Measurements from ENCODE around the gene TBPL1.
"Not testable (repeated sequence)": the region's sequence is repeated elsewhere in the genome, so short reads cannot be mapped to it uniquely, and the experiment has no call there.

The TBPL1 gene

GRCh38 chr6:133931221-133931620 lies 21.8 kb upstream of the TBPL1 start:
- not testable (repeated sequence) for H4K20me1 ChIP-seq (ENCODE audit: insufficient read depth, low read length, poor library complexity, severe bottlenecking); H3K4me2 ChIP-seq (ENCODE audit: low read depth, low read length, poor library complexity, severe bottlenecking); H3K9ac ChIP-seq (ENCODE audit: low read depth, low read length, poor library complexity, severe bottlenecking); H3K4me1 ChIP-seq (ENCODE audit: insufficient read depth, low read length, poor library complexity, severe bottlenecking); H3K9me2 ChIP-seq (replicated peaks; ENCODE audit: low read depth, low read length); H3F3A ChIP-seq (ENCODE audit: low read depth); H3K4me3 ChIP-seq (ENCODE audit: low read length, poor library complexity, severe bottlenecking); H3K36me3 ChIP-seq (ENCODE audit: insufficient read depth, low read length); H3K27me3 ChIP-seq (ENCODE audit: insufficient read depth, low read length, poor library complexity, severe bottlenecking); H3K79me2 ChIP-seq (ENCODE audit: insufficient read depth, low read length); H2AFZ ChIP-seq (ENCODE audit: low read length); H3K9me3 ChIP-seq (ENCODE audit: insufficient read depth, low read depth, low read length)
- TF ChIP-seq CTCF (conservative IDR thresholded peaks at IDR 0.05; ENCODE audit: low read length): 0 out of 2 replicates have a peak, but pooled peaks have one; percentile 16

GRCh38 chr6:133936352-133936751 lies 16.7 kb upstream of the TBPL1 start:
- not testable (repeated sequence) for H3K4me3 ChIP-seq (ENCODE audit: low read length, poor library complexity, severe bottlenecking); H3K4me1 ChIP-seq (ENCODE audit: insufficient read depth, low read length, poor library complexity, severe bottlenecking); H3K9ac ChIP-seq (ENCODE audit: low read depth, low read length, poor library complexity, severe bottlenecking)

GRCh38 chr6:133937909-133938308 lies 15.1 kb upstream of the TBPL1 start:
- no peaks in the 10 kb centered on the region for H3K27me3 ChIP-seq (ENCODE audit: insufficient read depth, low read length, poor library complexity, severe bottlenecking)
- no peak overlapping the region for H3K4me3 ChIP-seq (ENCODE audit: low read length, poor library complexity, severe bottlenecking)
- no peaks in the 10 kb centered on the region; the same call in 1 of the 2 replicates for H3F3A ChIP-seq (ENCODE audit: low read depth)
- H3K36me3 ChIP-seq (ENCODE audit: insufficient read depth, low read length): no peaks in the 10 kb centered on the region
- H3K79me2 ChIP-seq (ENCODE audit: insufficient read depth, low read length): no peaks in the 10 kb centered on the region
- H3K9me3 ChIP-seq (ENCODE audit: insufficient read depth, low read depth, low read length): no peaks in the 10 kb centered on the region
- no peaks in the 10 kb centered on the region for H3K9me2 ChIP-seq (replicated peaks; ENCODE audit: low read depth, low read length)
- TF ChIP-seq EZH2phosphoT487 (IDR thresholded peaks at IDR 0.05; ENCODE audit: borderline replicate concordance): no peak
- no peak for TF ChIP-seq CTCF (conservative IDR thresholded peaks at IDR 0.05; ENCODE audit: low read length)
- no peak overlapping the region for H3K4me2 ChIP-seq (ENCODE audit: low read depth, low read length, poor library complexity, severe bottlenecking)
- no peak overlapping the region for H3K9ac ChIP-seq (ENCODE audit: low read depth, low read length, poor library complexity, severe bottlenecking)
- H4K20me1 ChIP-seq (ENCODE audit: insufficient read depth, low read length, poor library complexity, severe bottlenecking): no peaks in the 10 kb centered on the region
- H2AFZ ChIP-seq (ENCODE audit: low read length): no peak overlapping the region
- peaks cover 8% of the 10 kb centered on the region for H3K4me1 ChIP-seq (ENCODE audit: insufficient read depth, low read length, poor library complexity, severe bottlenecking)

More at GRCh38 chr6:133936352-133936751, 16.7 kb upstream of the TBPL1 start:
- not testable (repeated sequence) for H3K4me2 ChIP-seq (ENCODE audit: low read depth, low read length, poor library complexity, severe bottlenecking); H3F3A ChIP-seq (ENCODE audit: low read depth); H3K36me3 ChIP-seq (ENCODE audit: insufficient read depth, low read length); H3K27me3 ChIP-seq (ENCODE audit: insufficient read depth, low read length, poor library complexity, severe bottlenecking); H3K9me2 ChIP-seq (replicated peaks; ENCODE audit: low read depth, low read length); H3K9me3 ChIP-seq (ENCODE audit: insufficient read depth, low read depth, low read length); H3K79me2 ChIP-seq (ENCODE audit: insufficient read depth, low read length); H4K20me1 ChIP-seq (ENCODE audit: insufficient read depth, low read length, poor library complexity, severe bottlenecking); H2AFZ ChIP-seq (ENCODE audit: low read length)

- Histone ChIP-seq H3K9me3 (ENCODE audit: insufficient read depth, low read depth, low read length) (no peaks in the 10 kb centered on the region), H3K79me2 (ENCODE audit: insufficient read depth, low read length) (no peaks in the 10 kb centered on the region), H3K9ac (ENCODE audit: low read depth, low read length, poor library complexity, severe bottlenecking) (no peak overlapping the region), H3K4me1 (ENCODE audit: insufficient read depth, low read length, poor library complexity, severe bottlenecking) (peaks cover 8% of the 10 kb centered on the region), H2AFZ (ENCODE audit: low read length) (no peak overlapping the region), H3K4me3 (ENCODE audit: low read length, poor library complexity, severe bottlenecking) (no peak overlapping the region), H3F3A (ENCODE audit: low read depth) (no peaks in the 10 kb centered on the region; the same call in 1 of the 2 replicates), H3K27me3 (ENCODE audit: insufficient read depth, low read length, poor library complexity, severe bottlenecking) (no peaks in the 10 kb centered on the region), H3K36me3 (ENCODE audit: insufficient read depth, low read length) (no peaks in the 10 kb centered on the region), H3K4me2 (ENCODE audit: low read depth, low read length, poor library complexity, severe bottlenecking) (no peak overlapping the region), H3K9me2 (replicated peaks; ENCODE audit: low read depth, low read length) (no peaks in the 10 kb centered on the region), H4K20me1 (ENCODE audit: insufficient read depth, low read length, poor library complexity, severe bottlenecking) (no peaks in the 10 kb centered on the region)
- TF ChIP-seq EZH2phosphoT487 (IDR thresholded peaks at IDR 0.05; ENCODE audit: borderline replicate concordance): no peak
- TF ChIP-seq CTCF (conservative IDR thresholded peaks at IDR 0.05; ENCODE audit: low read length): no peak
Observed at GRCh38 chr6:133938533-133938932, 14.5 kb upstream of the TBPL1 start.

Data from Loucy (cell line).